NK-92 (cell line): Measurements from ENCODE around the gene HAUS7.
A peak's percentile ranks its signal among the peaks of the same experiment; 100 is the strongest.

Experiments used
- DNase-seq: peaks from one replicate; lab custom pipeline; 2025; ENCODE audit not compliant: unreplicated experiment; lab: John Stamatoyannopoulos, UW

The HAUS7 gene

DNA sequence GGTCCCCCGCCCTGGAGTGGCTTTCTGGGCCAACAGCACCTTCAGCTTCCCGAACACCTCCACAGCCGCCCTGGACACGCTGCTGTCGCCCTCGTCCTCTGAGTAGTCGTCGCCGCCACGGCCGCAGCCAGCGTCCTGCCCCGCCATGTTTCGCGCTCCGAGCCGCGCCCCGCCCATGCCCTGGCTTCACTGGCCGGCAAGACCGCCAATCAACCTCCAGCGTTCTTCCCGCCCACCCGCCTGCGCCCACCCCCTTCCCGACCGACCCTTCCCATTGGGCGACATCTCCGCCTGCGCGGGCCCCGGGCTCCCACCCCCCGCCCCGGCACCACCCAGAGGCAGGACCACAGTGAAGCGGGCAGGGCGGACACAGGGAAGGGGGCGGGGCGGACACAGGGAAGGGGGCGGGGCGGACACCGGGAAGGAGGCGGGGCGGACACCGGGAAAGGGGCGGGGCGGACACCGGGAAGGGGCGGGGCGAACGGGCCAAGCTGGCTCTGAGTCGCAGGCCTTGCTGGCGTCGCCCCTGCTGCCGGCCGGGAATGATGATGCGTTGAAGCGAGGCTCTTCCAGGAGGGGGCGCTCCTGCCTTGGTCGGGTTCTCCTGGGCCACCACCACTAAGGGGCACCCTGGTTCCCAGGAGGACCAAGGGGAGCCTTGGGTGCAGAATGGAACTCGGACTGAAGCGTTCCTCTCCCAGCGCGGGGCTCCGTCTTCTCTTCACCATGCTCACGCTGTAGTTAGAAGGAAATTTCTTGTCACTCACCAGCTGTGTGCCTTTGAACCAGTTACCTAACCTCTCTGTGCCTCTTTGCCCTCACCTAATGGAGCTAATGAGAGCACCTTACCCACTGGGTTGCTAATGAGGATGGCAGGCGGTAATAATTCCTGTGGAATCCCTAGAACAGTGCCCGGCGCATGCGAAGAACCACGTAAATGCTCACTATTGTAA is at the start of gene HAUS7:
Gene HAUS7, minus strand, starts transcription at position 166 of the 953 bp plus-strand sequence. Its CDS starts 19 bp downstream, at position 147.
- DNase-seq: peak; percentile 40

DNA sequence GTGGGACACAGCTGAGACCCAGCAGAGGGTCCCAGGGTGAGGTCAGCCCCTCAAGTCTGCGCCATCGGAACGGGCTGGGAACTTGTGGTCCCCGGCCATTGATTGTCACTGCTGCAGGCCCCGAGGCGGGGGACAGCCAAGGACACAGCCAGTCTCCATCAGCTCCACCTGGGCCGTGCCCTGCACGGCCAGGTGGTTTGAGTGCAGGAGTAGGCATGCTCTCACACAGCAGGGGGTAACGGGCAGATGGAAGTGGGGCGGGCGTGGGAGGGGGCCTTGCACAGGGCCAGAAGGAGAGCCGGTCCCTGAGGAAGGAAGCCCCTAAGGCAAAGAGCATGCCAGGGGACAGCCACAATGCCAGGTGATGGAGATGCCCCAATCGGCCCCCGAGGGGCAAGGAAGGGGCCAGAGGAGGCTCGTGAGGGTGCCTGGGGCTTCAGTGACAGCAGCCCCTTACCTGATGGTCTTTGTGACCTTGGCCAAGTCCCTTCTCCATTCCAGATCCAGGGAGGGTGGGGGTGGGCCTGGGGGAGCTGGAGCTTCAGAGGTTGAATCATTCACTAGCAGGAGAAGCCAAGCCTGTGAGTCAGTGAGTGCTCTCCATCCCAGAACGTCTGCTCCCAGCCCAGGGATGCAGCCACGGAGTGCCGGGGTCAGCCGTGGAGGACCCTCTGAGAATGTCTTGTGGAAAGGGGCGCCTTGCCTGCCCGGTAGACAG is 49.4 kb upstream of the HAUS7 start:
- DNase-seq: no peak

DNA sequence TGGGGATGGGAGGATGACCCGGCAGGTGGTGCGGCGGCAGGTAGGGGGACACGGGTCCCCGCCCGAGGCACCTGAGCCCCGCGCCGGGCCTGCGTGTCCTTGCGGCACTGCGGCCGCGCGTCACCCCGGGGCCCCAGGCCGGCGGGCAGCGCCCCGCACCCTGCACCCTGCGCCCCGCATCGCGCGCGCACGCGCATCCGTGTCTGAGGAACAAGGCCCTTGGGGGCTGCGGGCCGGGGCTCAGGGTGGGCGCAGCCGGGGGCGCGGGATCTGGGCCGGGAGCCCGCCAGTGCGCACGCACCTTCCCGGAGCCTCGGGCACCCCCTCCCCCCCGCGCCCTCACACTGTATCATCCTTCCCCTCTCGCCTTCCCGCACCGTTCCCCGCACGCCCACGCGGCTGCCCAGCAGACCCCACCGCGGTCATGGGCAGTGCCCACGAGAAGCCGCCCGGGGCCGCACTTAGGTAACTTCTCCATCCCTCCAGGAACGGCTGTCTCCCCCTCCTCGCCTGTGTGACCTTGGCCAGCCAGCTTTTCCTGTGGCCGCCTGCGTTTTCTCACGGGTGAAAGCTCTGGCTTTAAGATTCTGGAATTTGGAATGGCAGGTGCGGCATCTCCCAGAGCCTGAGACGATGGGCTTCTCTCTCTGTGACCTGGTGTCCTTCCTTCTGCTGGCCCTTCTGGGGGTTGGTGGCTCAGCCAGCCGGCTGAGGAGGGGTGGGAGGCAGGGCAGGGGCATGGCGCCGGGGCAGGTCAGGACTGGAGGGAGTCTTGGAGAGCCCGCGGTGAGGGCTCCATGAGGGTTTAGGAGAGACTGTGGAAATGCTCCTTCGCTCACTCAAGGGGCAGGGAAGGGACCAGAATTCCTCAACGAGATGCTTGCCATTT is 47.8 kb upstream of the HAUS7 start:
- no peak for DNase-seq

DNA sequence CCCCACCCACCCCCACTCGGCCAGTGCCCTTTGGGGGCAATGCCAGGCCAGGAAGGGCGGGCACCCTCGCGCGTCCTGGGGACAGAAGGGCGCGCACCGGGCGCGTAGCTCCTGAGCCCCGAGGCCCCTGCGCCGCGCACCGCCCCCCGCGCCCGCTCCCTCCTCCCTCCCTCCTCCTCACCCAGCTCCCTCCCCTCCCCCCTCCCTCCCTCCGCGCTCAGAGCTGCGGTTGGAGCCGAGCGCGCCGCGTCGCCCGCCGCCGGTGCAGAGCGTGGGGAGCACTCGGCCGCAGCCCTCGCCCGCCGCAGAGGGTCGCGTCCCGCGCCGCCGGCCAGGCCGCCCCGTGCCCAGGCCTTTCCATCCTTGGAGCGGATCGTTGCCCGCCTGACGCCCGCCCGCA is 47.0 kb upstream of the HAUS7 start, which contains the start of gene ATP2B3:
Gene ATP2B3, plus strand, starts transcription at position 220 of the 400 bp plus-strand sequence. CDS start 18,606 bp downstream, outside the sequence.
- no peak for DNase-seq

DNA sequence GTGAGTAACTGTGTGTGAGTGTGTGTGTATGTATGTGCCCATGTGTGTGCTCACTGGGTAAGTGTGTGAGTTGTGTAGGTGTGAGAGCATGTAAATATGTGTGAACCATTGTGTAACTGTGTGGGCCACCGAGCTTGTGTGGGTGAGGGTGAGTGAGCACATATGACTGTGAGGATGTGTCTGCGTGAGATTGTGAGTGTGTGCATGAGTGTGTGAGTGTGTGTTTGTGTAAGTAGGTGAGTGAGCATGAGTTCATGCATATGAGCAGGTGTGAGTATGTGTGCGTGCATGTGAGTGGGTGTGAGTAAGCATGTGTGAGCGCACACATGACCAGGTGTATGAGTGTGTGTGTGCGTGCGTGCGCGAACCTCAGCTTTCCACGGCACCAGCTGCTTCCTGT is 45.7 kb upstream of the HAUS7 start:
- DNase-seq: no peak

DNA sequence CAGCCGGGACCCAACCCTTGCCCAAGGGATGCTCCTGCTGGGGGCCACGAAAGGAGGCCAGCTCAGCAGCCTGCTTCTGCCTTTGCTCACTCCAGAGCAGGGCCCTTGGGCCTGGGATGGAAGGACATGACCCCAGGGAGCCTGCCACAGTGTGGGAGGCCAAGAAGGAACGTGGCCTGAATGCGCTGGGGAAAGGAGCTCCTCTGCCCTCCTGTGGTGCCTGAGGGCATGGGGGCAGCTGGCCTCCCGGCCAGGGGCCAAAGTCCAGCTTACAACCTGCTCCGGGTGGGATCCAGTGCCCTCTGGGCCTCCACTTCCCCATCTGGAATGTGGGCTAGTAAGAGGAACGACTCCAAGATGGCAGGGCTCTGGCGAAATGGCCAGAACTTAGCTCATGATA is 45.1 kb upstream of the HAUS7 start:
- no peak for DNase-seq

DNA sequence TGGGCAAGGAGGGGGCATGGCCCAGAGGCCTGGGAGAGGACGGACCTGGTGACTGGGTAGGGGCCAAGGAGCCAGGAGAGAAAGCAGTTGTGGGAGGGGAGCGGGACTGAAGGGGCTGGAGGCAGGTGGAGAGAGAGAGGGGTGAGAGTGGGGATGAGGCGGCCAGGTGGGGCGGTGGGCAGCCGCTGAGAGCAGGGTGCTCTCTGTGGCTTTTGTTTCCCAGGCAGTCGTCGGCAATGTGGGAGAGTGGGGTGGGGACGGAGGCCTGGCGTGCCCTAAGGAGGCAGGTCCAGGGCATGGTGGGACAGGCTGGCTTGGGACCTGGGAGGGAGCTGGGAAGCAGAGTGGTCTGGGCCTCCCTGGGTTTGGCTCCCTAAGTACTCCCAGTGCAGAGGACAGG is 43.9 kb upstream of the HAUS7 start:
- no peak for DNase-seq

DNA sequence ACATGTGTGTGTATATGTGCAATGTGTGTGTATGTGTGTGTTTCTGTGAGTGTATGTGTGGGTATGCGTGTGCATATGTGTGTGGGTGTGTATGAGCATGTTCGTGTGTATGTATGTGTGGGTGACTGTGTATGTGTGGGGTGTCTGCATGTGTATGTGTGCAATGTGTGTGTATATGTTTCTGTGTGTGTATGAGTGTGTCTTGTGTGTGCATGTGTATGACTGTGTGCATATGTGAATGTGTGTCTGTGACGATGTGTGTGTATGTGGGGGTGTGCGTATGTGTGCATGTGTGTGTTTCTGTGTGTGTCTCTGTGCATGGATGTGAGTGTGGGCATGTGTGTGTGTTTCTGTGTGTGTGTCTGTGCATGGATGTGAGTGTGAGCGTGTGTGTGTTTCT is 42.9 kb upstream of the HAUS7 start:
- no peak for DNase-seq

DNA sequence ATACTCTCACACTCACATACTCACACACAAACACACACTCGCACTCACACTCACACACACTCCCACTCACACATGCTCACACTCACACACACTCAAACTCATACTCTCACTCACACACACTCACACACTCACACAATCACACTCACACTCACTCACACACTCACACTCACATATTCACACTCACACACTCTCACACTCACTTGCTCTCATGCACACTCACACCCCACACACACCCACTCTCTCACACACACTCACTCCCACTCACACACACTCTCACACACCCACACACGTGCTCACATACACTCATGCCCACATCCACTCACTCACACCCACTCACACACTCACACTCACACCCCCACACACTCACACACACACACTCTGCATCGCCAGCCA is 42.1 kb upstream of the HAUS7 start:
- no peak for DNase-seq

DNA sequence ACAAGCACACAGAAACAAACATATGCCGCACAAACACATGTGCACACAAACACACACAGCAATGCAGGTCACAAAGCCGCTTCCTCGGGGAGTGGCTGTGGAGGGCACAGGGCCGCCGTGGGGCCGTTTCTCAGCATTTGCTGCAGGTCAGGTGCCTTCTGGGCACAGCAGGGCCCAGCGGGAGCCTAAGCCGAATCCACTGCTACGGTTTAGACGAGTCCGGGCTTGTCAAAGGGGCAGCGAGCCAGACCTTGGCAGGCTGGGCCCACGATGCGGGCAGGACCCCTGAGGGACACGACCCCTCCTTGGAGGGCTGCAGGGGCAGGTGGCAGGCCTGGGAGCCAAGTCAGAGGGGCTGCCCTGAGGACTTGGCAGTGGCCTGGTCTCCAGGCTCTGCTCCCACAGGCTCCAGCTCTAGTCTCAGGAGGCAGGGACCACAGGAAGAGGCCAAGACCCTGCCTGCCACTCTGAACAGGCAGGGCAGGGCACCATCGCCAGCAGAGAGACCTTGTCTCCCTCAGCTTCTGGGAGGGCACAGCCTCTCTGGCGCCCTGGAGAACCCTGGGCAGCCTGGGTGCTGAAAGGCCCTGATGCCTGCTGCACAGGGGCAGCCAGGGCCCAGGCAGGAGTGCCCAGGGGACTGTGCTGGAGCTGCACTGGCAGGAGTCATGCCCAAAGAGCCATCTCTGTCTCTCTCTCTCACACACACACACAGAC is 41.6 kb upstream of the HAUS7 start:
- DNase-seq: no peak

DNA sequence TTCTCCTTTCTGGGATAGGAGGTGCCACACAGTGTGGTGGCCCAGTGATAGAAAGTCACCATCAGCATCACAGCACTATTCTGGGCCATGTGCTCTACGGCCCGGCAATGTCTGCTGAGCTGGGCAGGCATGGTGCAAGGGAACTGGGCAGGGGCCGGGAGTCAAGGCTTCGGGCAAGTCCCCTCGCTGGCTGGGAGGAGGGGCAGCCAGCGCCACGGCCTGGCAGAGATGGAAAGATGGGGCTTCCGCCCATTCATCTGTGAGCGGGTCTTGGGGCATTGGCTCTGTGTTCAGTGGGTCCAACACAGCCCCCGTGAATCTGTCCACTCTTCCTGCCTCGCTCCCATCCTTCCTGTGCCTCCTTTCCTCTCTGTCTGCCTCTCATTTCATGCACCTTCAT is 40.0 kb upstream of the HAUS7 start:
- no peak for DNase-seq

DNA sequence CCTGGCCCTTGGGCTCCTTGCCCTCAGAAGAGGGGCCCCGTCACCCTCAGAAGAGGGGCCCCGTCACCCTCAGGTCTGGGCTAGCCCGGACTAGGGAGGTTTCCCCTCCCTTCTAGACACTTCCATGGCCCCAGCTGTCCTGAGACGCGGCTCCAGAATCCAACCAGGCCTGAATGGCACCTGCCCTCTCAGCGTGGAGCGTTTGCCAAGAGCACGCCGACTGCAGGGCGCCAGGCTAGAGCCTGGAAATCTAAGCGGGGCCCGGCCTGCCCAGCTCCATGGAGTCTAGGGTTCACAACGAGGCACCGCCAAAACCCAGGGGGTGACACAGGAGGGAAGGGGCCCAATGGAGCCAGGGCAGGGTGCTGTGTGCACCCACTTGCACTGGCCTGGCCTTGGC is 39.2 kb upstream of the HAUS7 start:
- DNase-seq: no peak

DNA sequence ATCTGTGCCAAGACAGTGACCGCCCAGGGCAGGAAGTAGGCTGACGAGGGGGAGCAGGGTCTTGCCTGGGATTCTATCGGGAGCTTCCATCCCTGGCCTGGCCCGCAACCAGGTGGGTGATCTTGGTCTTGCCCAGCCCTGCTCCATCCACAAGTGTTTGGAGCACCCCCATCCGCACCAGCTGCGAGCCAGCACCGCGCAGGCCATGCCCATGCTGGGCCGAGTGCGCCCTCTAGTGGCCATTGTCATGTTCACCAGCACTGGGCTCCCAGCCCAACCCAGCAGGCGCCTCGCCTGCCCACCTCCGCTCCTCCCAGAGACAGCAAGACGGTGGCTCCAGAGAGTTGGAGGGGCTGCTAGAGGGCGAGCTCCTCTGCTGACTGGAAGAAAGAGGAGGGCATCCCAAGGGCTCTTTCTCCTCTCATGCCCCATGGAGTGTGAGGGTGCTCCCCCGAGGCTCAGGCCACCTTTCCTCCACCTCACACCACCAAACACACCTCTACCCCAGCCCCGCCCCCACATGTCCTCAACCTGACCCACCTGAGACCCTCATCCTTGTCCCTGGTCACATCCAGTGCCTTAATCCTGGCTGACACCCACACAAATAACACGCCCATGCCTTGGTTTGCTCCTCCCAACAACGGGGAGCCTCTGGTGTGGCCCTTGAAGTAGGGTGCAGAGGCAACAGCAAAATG is 37.3 kb upstream of the HAUS7 start:
- DNase-seq: no peak

DNA sequence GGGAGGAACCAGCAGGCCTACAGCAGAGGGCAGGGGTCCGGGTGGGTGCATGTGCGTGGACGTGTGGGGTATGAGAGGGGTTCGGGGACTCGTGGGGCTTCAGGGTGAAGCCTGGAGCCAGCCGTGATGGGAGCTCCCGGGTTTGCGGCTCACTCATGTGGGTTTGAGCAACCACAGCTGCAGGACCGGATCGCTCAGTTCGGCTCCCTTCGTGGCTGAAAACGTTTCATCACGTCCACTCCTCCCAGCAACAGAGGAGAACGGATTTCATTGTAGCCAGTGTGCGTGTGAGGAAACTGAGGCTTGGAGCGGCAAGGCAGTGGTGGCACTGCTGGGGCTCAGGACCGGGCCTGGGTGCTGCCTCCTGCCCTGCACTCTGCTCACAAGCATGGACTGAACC is 35.0 kb upstream of the HAUS7 start:
- no peak for DNase-seq

DNA sequence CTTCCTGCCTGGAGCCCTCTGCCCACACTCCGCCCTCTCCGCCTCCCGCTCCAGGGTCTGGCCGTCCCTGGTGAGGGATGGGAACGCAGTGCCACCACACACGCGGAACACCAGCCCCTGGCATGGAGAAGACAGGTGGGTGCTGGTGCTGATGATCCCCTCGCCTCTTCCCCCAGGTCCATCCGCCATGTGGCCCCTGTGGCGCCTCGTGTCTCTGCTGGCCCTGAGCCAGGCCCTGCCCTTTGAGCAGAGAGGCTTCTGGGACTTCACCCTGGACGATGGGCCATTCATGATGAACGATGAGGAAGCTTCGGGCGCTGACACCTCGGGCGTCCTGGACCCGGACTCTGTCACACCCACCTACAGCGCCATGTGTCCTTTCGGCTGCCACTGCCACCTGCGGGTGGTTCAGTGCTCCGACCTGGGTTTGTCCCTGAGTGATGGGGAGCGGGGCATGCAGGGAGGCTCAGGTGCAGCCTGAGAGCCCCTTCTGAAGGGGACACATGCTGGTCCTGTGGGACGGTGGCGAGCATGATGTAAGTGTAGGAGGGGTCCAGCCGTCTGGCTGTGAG is 34.2 kb upstream of the HAUS7 start:
- no peak for DNase-seq

DNA sequence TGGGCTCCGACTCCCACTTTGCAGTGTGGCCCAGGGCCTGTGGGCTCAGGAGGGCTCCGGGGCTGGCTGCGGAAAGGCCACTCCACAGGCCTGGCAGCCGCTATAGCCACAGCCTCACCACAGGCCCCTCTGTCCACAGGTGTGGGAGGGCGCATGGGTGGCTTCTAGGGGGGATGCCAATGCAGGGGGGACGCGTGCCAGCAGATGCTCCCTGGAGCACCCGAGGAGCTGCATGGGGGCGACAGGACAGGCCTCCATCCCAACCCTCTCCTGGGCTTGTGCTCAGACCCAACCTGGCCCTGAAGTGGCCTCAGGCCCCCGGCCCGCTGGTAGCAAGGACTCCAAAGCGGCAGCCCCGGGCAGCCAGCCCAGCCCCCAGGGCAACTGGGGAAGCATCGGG is 32.4 kb upstream of the HAUS7 start:
- DNase-seq: no peak

DNA sequence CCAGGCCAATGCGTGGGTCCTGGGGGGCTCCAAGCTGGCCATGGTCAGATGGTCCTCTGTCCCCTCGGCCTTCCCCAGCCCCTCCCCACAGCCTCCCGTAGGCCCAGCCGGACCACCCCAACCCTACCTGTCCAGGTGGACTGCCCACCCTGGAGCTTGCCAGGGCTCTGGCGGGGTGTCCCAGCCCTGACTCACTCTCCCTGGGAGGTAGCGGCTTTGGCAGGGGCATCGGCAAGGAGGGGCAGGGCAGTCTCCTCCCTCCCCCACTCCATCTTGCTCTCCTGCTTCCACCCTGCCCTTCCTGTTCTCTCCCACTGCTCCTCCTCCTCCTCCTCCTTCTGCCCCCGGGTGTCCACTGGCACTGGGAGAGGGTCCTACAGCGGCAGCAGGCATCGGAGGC is 31.8 kb upstream of the HAUS7 start:
- no peak for DNase-seq

DNA sequence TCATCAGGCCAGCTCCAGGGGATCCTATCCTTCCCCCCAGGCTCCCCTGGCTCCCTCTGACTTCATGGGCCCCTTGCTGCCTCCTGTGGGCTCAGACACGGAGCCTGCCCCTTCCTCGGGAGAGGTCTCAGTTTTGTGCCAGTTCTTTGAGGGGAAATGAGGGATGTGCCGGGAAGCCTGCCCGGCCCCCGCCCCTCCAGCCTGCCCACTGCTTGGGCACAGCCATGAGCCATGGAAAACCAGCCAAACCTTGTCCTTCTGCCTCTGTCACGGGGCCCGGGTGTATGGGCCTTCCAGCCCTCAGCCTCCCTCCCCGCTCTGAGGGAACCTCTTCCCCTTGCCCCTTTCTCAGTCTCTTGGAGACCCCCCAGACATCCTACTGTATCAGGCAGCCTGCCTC is 31.2 kb upstream of the HAUS7 start:
- DNase-seq: no peak

DNA sequence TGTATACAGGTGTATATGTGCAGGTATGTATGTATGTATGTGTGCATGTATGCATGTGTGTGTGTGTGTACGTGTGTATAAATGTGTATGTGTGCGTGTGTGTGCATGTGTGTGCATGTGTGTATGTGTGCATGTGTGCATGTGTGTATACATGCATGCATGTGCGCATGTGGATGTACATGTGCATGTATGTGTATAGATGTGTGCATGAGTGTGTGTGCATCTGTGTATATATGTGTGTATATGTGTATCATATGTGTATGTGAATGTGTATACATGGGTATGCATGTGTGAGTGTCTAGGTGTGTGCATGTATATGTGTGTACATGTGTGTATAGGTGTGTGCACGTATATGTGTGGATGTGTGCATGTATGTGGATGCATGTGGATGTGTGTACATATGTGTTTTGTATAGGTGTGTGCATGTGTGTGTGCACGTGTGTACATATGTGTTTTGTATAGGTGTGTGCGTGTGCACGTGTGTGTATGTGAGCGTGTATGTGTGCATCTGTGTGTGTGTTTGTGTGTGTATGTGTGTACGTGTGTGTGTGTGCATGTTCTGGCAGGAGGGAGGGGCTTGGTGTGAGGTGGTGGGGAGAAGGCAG is 30.4 kb upstream of the HAUS7 start:
- DNase-seq: no peak
